HepG2 (cell line): ENCODE measurements around the gene ARHGDIG. TPM values are rescaled to one million over a fixed set of nuclear protein-coding genes. Genes with fewer than 3 reads are reported as not detected.

Source experiments
- ATAC-seq: fragments of 200-7000 bp; cut with Tn5 transposase; 3 replicates; pipeline ENCODE4 v1.9.1; 2020; ENCODE audit warnings: mild to moderate bottlenecking, moderate library complexity
- BruUV-seq: library from RNA; stranded (reverse); fragments of 400-500 nt; replicated peaks from 2 replicates; lab custom pipeline; 2021; lab: Mats Ljungman, UMichigan
- CTCF ChIA-PET: fragments of 300-600 bp; formaldehyde crosslinking; extraction: SDS; loops from one replicate; lab custom pipeline; 2021; ENCODE audit warnings: low total read pairs, inconsistent platforms, low intra/inter-chr PET ratio; lab: Yijun Ruan, JAX
- POLR2A ChIA-PET: fragments of 350-600 bp; sonication (Branson Sonifier 250); formaldehyde crosslinking; loops from one replicate; lab custom pipeline; 2020; ENCODE audit warnings: antibody characterized with exemption, inconsistent platforms; lab: Yijun Ruan, JAX
- DNase-seq: peaks from one replicate; pipeline ENCODE4 v3.0.0-alpha.2; 2015; ENCODE audit warnings: low spot score
- FAIRE-seq: peaks from 3 replicates; lab custom pipeline; 2011; peaks lifted over from hg19 to GRCh38; lab: Jason Lieb, UNC
- H2AFZ ChIP-seq: one replicate; pipeline ENCODE4 v1.6.1; 2011; ENCODE audit warnings: low read length, inconsistent platforms
- H3K27ac ChIP-seq: fragments of 300-600 bp; 3 replicates; pipeline ENCODE4 v1.8.0; 2011; ENCODE audit warnings: mixed run types, mild to moderate bottlenecking, mixed read lengths, low read length, inconsistent platforms; ENCODE audit not compliant: insufficient read depth; ENCODE audit errors: extremely low read length
- H3K27me3 ChIP-seq, 2 experiments: fragments of 200-600 bp in 1 of 2; 2 replicates in 1 of 2; 3 replicates in 1 of 2; pipeline versions ENCODE4 v1.6.0 to v1.8.0; 2011; ENCODE audit warnings: low read length in 2 of 2, mild to moderate bottlenecking in 2 of 2, moderate library complexity in 2 of 2, inconsistent platforms in 1 of 2; ENCODE audit not compliant: insufficient read depth in 2 of 2, control insufficient read depth in 1 of 2
- H3K36me3 ChIP-seq, 2 experiments: fragments of 200-600 bp in 1 of 2; replicated peaks in 1 of 2; 2 replicates in 1 of 2; 3 replicates in 1 of 2; pipeline versions ENCODE4 v1.5.1 to v1.8.0; 2011; ENCODE audit warnings: low read length in 2 of 2, inconsistent platforms in 1 of 2; ENCODE audit not compliant: insufficient read depth in 2 of 2, control insufficient read depth in 1 of 2
- H3K4me1 ChIP-seq: 2 replicates; pipeline ENCODE4 v1.5.1; 2012; ENCODE audit warnings: low read length, inconsistent platforms; ENCODE audit not compliant: insufficient read depth
- H3K4me2 ChIP-seq: 2 replicates; pipeline ENCODE4 v1.6.0; 2011; ENCODE audit warnings: low read depth, low read length, inconsistent platforms
- H3K4me3 ChIP-seq, 3 experiments: fragments of 200-600 bp in 1 of 3; sonication (generic), shearing (Covaris generic) in 1 of 3; replicated peaks in 1 of 3; 2 replicates each; pipeline ENCODE4 v1.5.1; 2011 to 2016; ENCODE audit warnings: low read length in 3 of 3, inconsistent platforms in 2 of 3, low read depth in 2 of 3, mild to moderate bottlenecking in 2 of 3, control low read depth in 1 of 3, mixed read lengths in 1 of 3; ENCODE audit not compliant: insufficient read depth in 1 of 3
- H3K79me2 ChIP-seq: one replicate; pipeline ENCODE4 v1.6.1; 2011; ENCODE audit warnings: low read length, inconsistent platforms; ENCODE audit not compliant: insufficient read depth
- H3K9ac ChIP-seq: 2 replicates; pipeline ENCODE4 v1.6.0; 2011; ENCODE audit warnings: mild to moderate bottlenecking, low read depth, low read length, inconsistent platforms; ENCODE audit not compliant: insufficient read depth
- H3K9me3 ChIP-seq: 2 replicates; pipeline ENCODE4 v1.5.1; 2012; ENCODE audit warnings: mild to moderate bottlenecking, low read length
- H4K20me1 ChIP-seq: 2 replicates; pipeline ENCODE4 v1.6.0; 2011; ENCODE audit warnings: inconsistent platforms, mild to moderate bottlenecking, low read length, moderate library complexity; ENCODE audit not compliant: insufficient read depth
- ARID2 ChIP-seq: sonication (generic); formaldehyde crosslinking; IDR thresholded peaks from 2 replicates; pipeline ENCODE4 v1.8.1; 2022; ENCODE audit warnings: mild to moderate bottlenecking, missing genetic modification reagents, borderline replicate concordance
- GMEB1 ChIP-seq: sonication (generic); formaldehyde crosslinking; IDR thresholded peaks from 2 replicates; pipeline ENCODE4 v1.5.1; 2020; ENCODE audit warnings: missing genetic modification reagents, mild to moderate bottlenecking, borderline replicate concordance
- RFX5 ChIP-seq: IDR thresholded peaks from 2 replicates; pipeline ENCODE4 v1.6.1; 2011; ENCODE audit warnings: low read depth, low read length, improper control_type of control experiment
- ZBTB33 ChIP-seq: sonication (generic); formaldehyde crosslinking; IDR thresholded peaks from 2 replicates; pipeline ENCODE4 v1.4.0; 2020; ENCODE audit warnings: missing genetic modification reagents
- ZNF687 ChIP-seq: sonication (generic); formaldehyde crosslinking; IDR thresholded peaks from 2 replicates; pipeline ENCODE4 v1.5.1; 2020; ENCODE audit warnings: mild to moderate bottlenecking, missing genetic modification reagents, moderate library complexity
- WGBS: methylation state at CpG from one replicate; pipeline ENCODE4 v1.1.6; 2017; ENCODE audit warnings: low lambda C conversion rate; 5-methylcytosine and 5-hydroxymethylcytosine counted together
- in situ Hi-C: cut with HindIII; loops from 2 replicates; pipeline ENCODE4 v1.10.0; 2017; ENCODE audit warnings: low pct_unique_long_range_greater_than_20kb; ENCODE audit not compliant: extremely low pct_ligation_motif_present
- intact Hi-C: fragments of 100-400 bp; cut with micrococcal nuclease; formaldehyde crosslinking; loops from one replicate; pipeline ENCODE4 v1.10.0; 2022; ENCODE audit not compliant: unreplicated experiment
- polyA plus RNA-seq, 8 experiments: library from polyadenylated mRNA; depleted of rRNA in 3 of 8; stranded (reverse) in 7 of 8; unstranded in 1 of 8; fragments of >200 nt; fragmentation: Illumina TruSeq in 4 of 8; extraction: Trizol in 4 of 8; gene quantifications; 2 replicates each; pipeline versions ENCODE4 v1.2.1 to v1.2.3, GENCODE V29; 2011 to 2016; ENCODE audit warnings: low read depth in 4 of 8, missing spikeins in 1 of 8, mixed read lengths in 1 of 8; ENCODE audit not compliant: insufficient read depth in 1 of 8
- total RNA-seq, 5 experiments: library from RNA; depleted of rRNA; stranded (reverse); fragments of >200 nt; fragmentation: Illumina TruSeq; extraction: Trizol; gene quantifications; 2 replicates each; pipeline ENCODE4 v1.2.3, GENCODE V29; 2016; ENCODE audit warnings: low read depth in 1 of 5

Gene ARHGDIG
- total and polyA plus RNA-seq, 2 of the 13 experiments (the other 11 are each of a cell fraction or from before 2014, with no cell fraction given), result 0.24 to 0.48 TPM

- no peak for DNase-seq
- Histone ChIP-seq H2AFZ (no peak within 1 kb of the TSS), H4K20me1 (no peaks in the 10 kb centered on the region), H3K79me2 (no peaks in the 10 kb centered on the region), H3K4me2 (no peak within 1 kb of the TSS), H3K9ac (no peak within 1 kb of the TSS), H3K27me3 (peaks cover 7 to 41% of the 10 kb centered on the region in 2 experiments; a peak in 4 of 5 replicates), H3K9me3 (no peaks in the 10 kb centered on the region), H3K36me3 (peaks cover 4 to 19% of the 10 kb centered on the region in 2 experiments; a peak in 3 of 5 replicates), H3K4me1 (peaks cover 6% of the 10 kb centered on the region; the same call in 1 of the 2 replicates), H3K27ac (no peak within 1 kb of the TSS), H3K4me3 (no peak within 1 kb of the TSS; a peak in 1 of 6 replicates)
- peak; percentile 27; the same call in 1 of the 2 replicates for TF ChIP-seq ZNF687 (CRISPR knock-in tag)
- TF ChIP-seq ZBTB33 (CRISPR knock-in tag), result peak; percentile 63; the same call in 1 of the 2 replicates
- no peak for TF ChIP-seq GMEB1 (CRISPR knock-in tag)
- no peak for TF ChIP-seq ARID2 (CRISPR knock-in tag)
- TF ChIP-seq RFX5, result no peak
- ATAC-seq, result peak; percentile 13
- FAIRE-seq, result no peak
- 16% methylated on average over 5 of the region's 25 CpGs for WGBS
- in situ Hi-C loops (no loop called here), intact Hi-C loops (no loop called here)
- ChIA-PET CTCF (no interaction called here), POLR2A (no interaction called here)
- BruUV-seq, result no TSS peak
Observed at GRCh38 chr16:283033-283805, 2.8 kb downstream of the ARHGDIG start, which contains the start of gene PDIA2. Gene PDIA2 (plus strand): TSS chr16:283164. CDS start chr16:283170, 6 bp downstream.
